Measurements from ENCODE around the gene NR4A1. TPM values are rescaled to one million over a fixed set of nuclear protein-coding genes. Genes with fewer than 3 reads are reported as not detected.

NR4A1 gene
- total and polyA plus RNA-seq, 7 donors: 17.5 to 92.8 (median 50.2) TPM

DNA sequence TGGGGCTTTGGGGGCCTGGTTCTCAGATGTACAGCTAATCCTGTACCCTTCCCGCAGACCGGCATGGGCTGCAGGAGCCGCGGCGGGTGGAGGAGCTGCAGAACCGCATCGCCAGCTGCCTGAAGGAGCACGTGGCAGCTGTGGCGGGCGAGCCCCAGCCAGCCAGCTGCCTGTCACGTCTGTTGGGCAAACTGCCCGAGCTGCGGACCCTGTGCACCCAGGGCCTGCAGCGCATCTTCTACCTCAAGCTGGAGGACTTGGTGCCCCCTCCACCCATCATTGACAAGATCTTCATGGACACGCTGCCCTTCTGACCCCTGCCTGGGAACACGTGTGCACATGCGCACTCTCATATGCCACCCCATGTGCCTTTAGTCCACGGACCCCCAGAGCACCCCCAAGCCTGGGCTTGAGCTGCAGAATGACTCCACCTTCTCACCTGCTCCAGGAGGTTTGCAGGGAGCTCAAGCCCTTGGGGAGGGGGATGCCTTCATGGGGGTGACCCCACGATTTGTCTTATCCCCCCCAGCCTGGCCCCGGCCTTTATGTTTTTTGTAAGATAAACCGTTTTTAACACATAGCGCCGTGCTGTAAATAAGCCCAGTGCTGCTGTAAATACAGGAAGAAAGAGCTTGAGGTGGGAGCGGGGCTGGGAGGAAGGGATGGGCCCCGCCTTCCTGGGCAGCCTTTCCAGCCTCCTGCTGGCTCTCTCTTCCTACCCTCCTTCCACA, 7.6 kb downstream of the NR4A1 start:
- TF ChIP-seq, protein P1, sequence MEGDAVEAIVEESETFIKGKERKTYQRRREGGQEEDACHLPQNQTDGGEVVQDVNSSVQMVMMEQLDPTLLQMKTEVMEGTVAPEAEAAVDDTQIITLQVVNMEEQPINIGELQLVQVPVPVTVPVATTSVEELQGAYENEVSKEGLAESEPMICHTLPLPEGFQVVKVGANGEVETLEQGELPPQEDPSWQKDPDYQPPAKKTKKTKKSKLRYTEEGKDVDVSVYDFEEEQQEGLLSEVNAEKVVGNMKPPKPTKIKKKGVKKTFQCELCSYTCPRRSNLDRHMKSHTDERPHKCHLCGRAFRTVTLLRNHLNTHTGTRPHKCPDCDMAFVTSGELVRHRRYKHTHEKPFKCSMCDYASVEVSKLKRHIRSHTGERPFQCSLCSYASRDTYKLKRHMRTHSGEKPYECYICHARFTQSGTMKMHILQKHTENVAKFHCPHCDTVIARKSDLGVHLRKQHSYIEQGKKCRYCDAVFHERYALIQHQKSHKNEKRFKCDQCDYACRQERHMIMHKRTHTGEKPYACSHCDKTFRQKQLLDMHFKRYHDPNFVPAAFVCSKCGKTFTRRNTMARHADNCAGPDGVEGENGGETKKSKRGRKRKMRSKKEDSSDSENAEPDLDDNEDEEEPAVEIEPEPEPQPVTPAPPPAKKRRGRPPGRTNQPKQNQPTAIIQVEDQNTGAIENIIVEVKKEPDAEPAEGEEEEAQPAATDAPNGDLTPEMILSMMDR (IDR thresholded peaks at IDR 0.05): no peak
- peak in 1 of 4 donors; percentile 2 for ATAC-seq
- Histone ChIP-seq H3K9me3 (no peaks in the 10 kb centered on the region), H3K27me3 (ENCODE audit: insufficient read depth in 3 of 3, low read length in 2 of 3) (no peaks in the 10 kb centered on the region), H3K27ac (peak overlapping the region; percentile 14), H3K4me1 (peaks cover 23% of the 10 kb centered on the region), H3K4me3 (no peak overlapping the region), H3K36me3 (ENCODE audit: insufficient read depth in 1 of 2, low read depth in 1 of 2) (peaks cover 4 to 56% of the 10 kb centered on the region in 2 donors)
- DNase-seq: no peak
- intact Hi-C loops (cut with DNase I): no loop called here
- 44 to 67% (median 55%) methylated on average over 21 to 25 of the region's 25 CpGs for WGBS, 3 donors

DNA sequence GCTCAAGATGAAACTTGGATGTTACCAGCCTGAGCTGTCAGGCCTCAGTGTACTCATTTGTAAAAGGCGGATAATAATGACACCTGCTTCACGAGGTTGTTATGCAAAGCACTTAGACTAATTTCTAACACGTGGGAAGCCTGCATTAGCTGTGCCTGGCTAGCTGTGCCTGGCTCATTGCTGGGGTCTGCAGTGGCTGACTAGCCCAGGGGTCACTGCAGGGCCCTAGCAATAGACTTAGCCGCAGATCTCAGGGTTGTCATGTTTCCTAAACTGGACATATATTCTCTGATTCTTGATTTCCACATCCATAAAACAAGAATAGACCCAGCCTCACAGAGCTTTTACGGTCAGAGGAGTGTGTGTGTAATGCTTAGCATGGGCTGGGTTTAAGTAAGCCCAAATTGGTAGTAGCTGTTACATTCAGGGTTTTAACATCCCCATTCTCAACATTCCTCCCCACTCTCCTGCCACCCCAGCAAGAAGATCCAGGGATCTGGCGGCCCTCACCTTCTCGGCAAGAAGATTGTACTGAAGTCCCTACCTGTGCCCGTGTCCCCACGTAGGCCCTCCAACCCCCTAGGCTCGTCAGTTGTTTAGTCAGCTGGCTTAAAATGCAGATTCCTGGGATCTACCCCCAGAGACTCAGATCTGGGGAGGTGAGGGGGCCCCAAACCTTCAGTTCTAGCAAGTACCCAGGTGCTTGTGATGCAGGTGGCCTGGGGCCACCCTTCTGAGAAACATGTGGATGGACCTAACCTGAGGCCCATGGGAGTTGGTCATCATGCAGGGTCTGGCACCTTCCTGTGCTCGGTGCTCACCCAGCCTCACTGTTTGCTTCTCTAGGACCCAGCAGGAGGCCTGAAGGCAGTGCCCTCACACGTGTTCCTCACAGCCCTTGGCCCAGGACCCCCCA, 8.6 kb downstream of the NR4A1 start:
- Histone ChIP-seq H3K36me3 (ENCODE audit: insufficient read depth in 1 of 2, low read depth in 1 of 2) (peaks cover 0 to 45% of the 10 kb centered on the region in 2 donors), H3K4me1 (peaks cover 33% of the 10 kb centered on the region), H3K9me3 (no peaks in the 10 kb centered on the region), H3K27me3 (ENCODE audit: insufficient read depth in 3 of 3, low read length in 2 of 3) (no peaks in the 10 kb centered on the region), H3K4me3 (no peak overlapping the region), H3K27ac (peak overlapping the region; percentile 14)
- TF ChIP-seq, protein P1 (IDR thresholded peaks at IDR 0.05): no peak
- intact Hi-C loops (cut with DNase I): no loop called here
- ATAC-seq (peak in 1 of 4 donors; percentile 2), DNase-seq (no peak)
- WGBS, 3 donors: 60 to 81% (median 66%) methylated on average over 12 of the region's 12 CpGs

DNA sequence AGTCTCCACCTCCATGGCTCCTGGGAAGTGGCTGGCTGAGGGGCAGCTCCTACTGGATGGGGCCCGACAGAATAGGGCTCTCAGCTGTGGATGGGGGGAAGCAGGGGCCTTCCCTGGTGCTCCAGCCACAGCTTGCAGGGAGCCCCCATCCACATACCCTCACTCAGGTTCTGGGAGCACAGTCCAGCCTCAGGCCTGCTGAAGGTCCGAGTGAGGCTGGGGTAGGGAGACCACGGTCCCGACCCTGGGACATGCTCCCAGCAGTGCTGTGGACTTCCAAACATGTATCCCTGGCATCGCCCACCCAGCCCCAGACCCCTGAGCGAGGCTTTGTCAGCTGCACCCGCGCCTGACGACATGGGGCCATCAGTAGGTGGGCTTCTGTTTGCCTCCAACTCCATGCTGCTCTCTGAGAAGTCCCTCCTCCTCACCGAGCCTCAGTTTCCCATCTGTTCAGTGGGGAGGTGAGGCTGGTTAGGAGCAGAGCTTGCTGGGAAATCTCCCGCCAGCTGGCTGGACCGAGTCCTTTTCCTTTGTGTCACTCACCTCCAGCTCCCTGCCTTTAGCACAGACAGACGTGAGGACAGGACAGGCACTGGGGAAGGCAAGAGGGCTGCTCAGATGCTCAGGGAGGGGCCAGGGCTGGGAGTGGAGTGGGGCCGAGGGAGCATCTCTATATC, 9.4 kb downstream of the NR4A1 start:
- H3K27ac ChIP-seq: peak overlapping the region; percentile 75
- TF ChIP-seq, protein P1 (IDR thresholded peaks at IDR 0.05): no peak

DNA sequence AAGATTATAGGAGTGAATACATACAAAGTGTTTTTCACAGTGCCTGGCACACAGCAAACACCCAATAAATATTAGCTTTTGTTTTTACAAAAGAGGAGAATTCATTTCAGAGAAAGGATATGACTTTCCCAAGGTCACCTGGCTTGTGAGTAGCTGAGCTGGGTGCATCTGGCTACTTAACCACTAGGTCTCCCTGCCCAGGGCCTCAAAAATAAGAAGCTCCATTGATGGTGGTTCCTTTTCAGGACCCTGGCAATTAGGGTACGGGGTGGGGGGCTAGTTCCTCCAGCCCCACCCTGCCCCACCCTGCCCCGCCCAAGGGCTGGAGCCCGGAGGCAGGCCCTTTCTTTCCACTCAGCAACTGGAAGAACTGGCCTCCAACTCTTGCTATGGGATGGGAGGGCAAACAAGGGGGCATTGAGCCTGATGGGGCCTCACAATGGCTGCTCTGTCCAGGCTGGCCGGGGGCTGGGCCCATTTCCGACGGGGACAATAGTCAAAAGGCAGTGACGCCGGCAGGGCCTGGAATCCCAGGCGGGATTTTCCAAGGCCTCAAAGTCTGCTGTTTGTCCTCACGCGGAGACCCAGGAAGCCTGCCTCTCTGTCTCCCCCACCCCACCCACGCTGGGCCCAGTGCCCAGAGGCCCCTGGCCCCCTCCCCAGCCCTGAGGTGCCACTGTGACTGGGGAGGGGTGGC, 10.4 kb downstream of the NR4A1 start:
- Histone ChIP-seq H3K27ac (peak overlapping the region; percentile 75), H3K4me3 (no peak overlapping the region), H3K9me3 (no peaks in the 10 kb centered on the region), H3K36me3 (ENCODE audit: insufficient read depth in 1 of 2, low read depth in 1 of 2) (peaks cover 0 to 32% of the 10 kb centered on the region in 2 donors), H3K4me1 (peaks cover 30% of the 10 kb centered on the region), H3K27me3 (ENCODE audit: insufficient read depth in 3 of 3, low read length in 2 of 3) (no peaks in the 10 kb centered on the region)
- TF ChIP-seq, protein P1 (IDR thresholded peaks at IDR 0.05): no peak
- 62 to 70% (median 65%) methylated on average over 12 of the region's 12 CpGs for WGBS, 3 donors
- no peak for ATAC-seq
- intact Hi-C loops (cut with DNase I): no loop called here
- DNase-seq: no peak

More for the DNA sequence above, 9.4 kb downstream of the NR4A1 start:
- ATAC-seq: peak in 1 of 4 donors; percentile 0
- no peak for DNase-seq
- 72 to 81% (median 74%) methylated on average over 14 of the region's 14 CpGs for WGBS, 3 donors
- Histone ChIP-seq H3K9me3 (no peaks in the 10 kb centered on the region), H3K36me3 (ENCODE audit: insufficient read depth in 1 of 2, low read depth in 1 of 2) (peaks cover 0 to 39% of the 10 kb centered on the region in 2 donors), H3K4me1 (peaks cover 33% of the 10 kb centered on the region), H3K27me3 (ENCODE audit: insufficient read depth in 3 of 3, low read length in 2 of 3) (no peaks in the 10 kb centered on the region), H3K4me3 (no peak overlapping the region)
- intact Hi-C loops (cut with DNase I): no loop called here

Measured in psoas muscle (tissue), 8 donors.